SH-SY5Y (cell line): Measurements from ENCODE around the gene FLYWCH1.

Experiments
- GATA2 ChIP-seq: IDR thresholded peaks from 2 replicates; pipeline ENCODE4 v1.6.1; 2011; ENCODE audit warnings: mild to moderate bottlenecking, low read depth, low read length
- GATA3 ChIP-seq: IDR thresholded peaks from 2 replicates; pipeline ENCODE4 v1.6.1; 2011; ENCODE audit warnings: low read depth, mild to moderate bottlenecking, low read length, moderate library complexity

DNA sequence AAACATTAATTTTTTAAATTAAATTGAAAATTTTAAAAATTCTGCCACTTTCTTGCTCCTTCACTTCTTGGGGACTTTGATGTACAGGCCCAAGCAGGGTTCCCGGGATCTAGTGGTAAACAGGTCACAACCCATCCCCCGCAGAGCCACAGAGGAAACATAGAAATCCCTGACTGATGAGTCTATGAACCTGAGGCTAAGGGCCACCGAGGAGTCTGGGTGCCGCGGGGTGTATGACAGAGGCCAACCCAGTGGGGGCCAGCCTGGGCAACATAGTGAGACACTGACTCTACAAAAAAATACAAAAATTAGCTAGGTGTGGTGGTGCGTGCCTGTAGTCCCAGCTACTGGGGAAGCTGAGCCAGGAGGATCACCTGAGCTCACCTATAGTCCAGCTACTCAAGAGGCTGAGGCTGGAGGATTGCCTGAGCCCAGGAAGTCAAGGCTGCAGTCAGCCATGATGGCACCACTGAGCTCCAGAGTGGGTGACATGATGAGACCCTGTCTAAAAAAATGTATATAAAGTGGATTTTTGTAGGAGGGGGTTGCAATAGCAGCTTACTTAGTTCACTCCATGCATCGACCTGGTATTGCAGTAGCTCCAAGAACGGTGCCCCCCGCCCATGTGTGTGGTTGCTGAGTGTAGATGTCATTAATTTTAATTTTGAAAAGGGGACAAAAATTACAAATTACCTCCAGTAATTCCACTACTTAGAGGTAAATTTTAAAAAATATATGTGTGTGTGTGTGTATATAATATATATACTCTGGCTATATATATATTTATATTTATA is 9.2 kb upstream of the FLYWCH1 start:
- no peak for TF ChIP-seq GATA2
- TF ChIP-seq GATA3: no peak
